GM12801 (cell line): Measurements from ENCODE around the gene ELK3.

Experiments used
- CTCF ChIP-seq: IDR thresholded peaks from one replicate; pipeline ENCODE4 v1.5.1; 2011; ENCODE audit warnings: control low read depth; ENCODE audit not compliant: insufficient read length; ENCODE audit errors: extremely low read depth

ELK3 gene

DNA sequence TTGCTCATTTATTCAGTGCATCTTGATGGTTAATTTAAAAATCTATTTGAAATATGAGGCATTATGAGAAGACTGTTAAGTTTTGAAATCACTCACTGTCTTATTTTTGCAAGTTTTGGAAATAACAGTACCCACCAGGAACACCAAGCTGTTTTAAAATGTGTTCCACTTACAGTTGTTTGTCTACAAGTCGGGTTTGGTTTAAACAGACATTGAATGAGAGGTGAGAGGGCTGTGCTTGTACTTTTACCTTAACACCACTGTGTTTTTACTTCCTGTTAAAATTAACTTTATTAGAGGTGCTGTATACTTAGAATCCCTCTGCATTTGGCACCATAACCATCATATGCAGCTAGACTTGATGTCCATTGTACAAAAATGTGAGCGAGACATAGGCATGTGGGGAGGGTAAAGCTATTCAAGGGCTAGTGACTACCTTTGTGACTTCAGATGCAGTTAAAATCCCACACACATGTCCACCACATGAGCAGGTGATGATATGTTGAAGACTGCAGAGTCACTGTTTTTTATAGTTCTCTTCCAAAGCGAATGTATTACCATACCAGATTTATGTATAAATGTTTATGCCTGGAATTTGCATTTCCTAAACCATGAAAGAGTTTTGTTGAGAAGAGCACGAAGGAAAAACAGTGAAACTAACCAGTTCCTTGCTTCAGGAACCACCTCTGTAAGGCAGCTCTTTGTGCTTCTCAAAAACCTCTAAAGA, 12.9 kb downstream of the ELK3 start:
- no peak for TF ChIP-seq CTCF

GRCh38 chr12:96208346-96208745, 14.2 kb downstream of the ELK3 start:
- no peak for TF ChIP-seq CTCF

DNA sequence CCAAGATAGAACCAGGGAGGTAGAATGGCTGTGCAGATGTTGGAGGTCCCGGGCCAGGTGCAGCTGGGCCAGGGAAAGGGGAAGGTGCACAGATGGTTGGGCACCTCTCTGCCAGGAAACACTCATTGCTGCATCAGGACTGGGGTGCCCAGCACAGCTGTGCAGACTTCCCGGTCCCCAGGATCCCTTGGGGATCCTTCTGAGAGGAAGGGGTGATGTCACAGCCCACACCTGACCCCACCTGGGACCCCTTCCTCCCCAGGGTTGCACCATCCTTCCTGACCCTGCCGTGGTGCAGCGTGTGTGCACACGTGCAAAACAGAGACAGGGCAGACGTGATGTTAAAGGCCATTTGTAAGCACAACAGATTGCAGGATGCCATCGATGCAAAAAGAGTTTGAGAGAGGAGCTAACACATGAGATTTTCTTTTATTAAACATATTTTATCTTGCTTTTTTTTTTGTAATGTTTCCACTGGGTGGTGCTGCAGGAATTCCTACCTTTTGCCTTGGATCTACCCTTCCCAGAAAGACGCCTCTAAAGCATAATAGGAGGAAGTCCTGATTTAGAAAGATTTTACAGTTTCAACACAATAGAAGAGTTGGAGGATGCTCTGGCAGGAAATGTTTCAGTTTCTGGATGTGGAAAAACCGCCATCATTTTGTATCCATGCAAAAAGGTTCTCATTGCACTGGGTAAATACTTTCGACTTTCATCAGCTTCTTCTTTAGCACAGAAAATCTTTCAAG, 14.8 kb downstream of the ELK3 start:
- TF ChIP-seq CTCF, result no peak

GRCh38 chr12:96210376-96211055, 16.3 kb downstream of the ELK3 start:
- no peak for TF ChIP-seq CTCF

DNA sequence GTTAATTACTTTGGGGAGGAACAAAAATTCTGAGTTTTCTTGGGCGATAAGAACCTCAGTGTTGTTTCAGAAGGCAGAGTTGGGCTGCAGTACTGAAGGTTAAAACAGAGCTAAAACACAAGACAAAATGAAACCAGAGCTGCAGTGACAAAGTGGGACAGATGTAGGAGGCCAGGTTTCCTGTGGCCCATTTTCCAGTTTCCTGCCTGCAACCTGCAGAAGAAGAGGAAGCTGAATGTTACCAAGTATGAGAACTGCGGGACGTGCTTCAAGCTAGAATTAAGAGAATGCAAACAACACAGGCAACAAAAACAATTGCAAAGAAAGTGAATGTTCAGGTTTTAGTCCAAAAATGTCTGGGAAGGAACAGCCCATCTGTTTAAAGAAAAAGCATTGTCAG, 17.8 kb downstream of the ELK3 start:
- TF ChIP-seq CTCF, result no peak

DNA sequence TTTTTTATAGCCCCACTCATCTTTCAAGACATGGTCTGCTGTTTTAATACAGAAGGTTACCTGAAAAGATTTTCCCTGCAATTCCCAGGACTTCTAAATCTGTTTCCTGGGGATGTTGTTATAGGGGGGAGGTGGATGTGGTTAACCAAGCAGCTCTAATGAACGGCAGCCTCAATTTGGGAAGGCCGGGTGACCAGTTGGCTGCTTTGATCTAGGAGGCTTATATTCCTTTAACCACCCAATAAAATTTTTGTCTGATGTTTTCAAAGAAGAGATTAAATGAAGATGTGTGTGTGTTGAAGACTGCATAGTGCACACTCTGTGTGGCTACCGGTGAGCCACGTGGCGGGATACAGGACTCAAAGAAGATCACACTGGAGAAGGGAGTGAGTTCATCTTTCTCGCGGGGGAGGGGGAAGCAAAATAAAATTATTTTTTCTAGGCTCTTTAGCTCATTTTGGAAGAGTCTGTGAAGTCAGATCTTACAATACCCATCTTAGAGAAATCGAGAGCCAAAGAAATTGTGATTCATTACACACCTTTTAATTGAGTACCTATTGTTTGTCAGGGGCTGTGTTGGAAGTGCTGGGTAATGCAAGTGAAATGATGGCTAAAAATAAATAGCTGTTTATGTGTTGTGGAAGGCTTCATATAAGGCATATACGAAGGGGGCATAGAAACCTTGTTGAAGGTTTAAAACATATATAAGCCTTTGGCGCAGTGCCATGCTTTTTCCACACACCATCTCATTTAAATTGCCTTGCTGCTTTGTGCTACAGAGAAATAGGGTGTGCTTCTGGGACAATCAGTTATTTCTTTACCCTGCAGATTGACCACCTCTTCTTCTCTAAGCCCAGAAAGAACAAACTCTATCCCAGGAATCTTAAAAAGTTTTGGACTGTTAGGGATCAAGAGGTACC, 18.5 kb downstream of the ELK3 start:
- no peak for TF ChIP-seq CTCF
